Panc1 (cell line): ENCODE measurements around the gene LENEP.

Experiments used
- CTCF ChIP-seq: fragments of 450-650 bp; IDR thresholded peaks from 2 replicates; pipeline ENCODE4 v1.5.1; 2017; ENCODE audit warnings: mild to moderate bottlenecking
- POLR2AphosphoS5 ChIP-seq: IDR thresholded peaks from 2 replicates; pipeline ENCODE4 v1.6.1; 2012; ENCODE audit warnings: mild to moderate bottlenecking, low read depth, low read length, moderate library complexity
- REST ChIP-seq, 2 experiments: IDR thresholded peaks; 2 replicates each; pipeline ENCODE4 v1.6.1; 2011 to 2012; ENCODE audit warnings: low read depth in 2 of 2, control low read depth in 1 of 2, low read length in 1 of 2, mild to moderate bottlenecking in 1 of 2, moderate library complexity in 1 of 2; ENCODE audit not compliant: insufficient read depth in 1 of 2
- SIN3A ChIP-seq: IDR thresholded peaks from 2 replicates; pipeline ENCODE4 v1.6.1; 2012; ENCODE audit warnings: low read depth, mild to moderate bottlenecking, low read length, moderate library complexity, borderline replicate concordance; ENCODE audit not compliant: insufficient read depth
- TCF7L2 ChIP-seq: IDR thresholded peaks from 2 replicates; pipeline ENCODE4 v1.6.1; 2011; ENCODE audit warnings: mild to moderate bottlenecking, low read depth, low read length, inconsistent platforms

- TF ChIP-seq CTCF (peak; percentile 98), REST (IDR thresholded peaks at IDR 0.05; ENCODE audit: insufficient read depth in 1 of 2, low read depth in 2 of 2, low read length in 1 of 2) (no peak), POLR2AphosphoS5 (0 out of 2 replicates have a peak, but pooled peaks have one; percentile 38), TCF7L2 (peak; percentile 86), SIN3A (no peak)
These were observed 5.6 kb downstream of the LENEP start for GRCh38 chr1:154998818-154999570.
